GM20431 (cell line): ENCODE data around the gene C11orf21.

ENCODE experiments used
- in situ Hi-C: fragments of 300-500 bp; cut with MseI, MboI; formaldehyde crosslinking; loops from one replicate; pipeline ENCODE4 v1.15.0; 2020; ENCODE audit warnings: low sequenced_read_pairs; ENCODE audit not compliant: unreplicated experiment

The C11orf21 gene

DNA sequence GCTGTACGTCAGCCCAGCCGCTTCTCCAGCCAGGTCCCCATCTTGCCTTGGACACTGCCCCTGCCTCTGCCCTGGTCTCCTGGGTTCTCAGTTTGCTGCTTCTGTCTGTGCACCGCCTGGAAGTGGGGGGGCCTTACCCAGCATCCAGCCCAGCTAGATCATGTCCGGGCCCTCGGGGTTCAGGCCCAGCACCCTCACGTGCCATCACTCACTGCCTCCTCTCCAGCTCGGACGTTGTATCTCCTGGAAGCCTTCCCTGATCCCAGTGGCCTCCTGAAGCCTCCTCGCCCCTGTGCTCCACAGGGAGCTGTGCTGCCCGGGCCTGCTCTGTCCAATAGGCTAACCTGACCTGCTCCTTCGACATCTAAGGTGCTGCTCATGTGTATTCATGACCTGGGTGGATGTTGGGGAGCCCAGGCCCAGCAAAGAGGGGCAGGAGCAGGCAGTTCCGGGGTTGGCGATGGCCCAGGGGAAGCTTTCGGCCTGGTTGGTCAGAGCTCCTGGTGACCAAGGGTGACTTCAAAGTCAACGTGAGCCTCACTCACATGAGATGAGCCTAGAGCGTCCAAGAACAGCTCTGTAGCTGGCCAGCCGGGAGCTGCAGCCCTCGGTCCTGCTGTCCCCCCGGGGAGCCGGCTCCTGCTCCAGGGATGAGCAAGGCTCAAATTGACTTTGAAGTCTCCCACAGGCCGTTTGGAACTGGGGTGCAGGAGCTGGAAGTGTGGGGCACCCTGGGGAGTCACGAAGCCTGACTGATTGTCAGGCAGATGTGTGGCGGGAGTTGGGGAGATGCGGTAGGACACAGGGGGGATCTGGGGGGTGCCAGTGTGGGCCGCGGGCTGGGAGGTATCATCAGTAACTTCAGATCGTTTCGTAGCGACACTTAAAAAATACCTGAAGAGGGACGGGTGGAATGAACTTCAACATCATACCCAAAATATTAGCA is 26.1 kb downstream of the C11orf21 start:
- in situ Hi-C loops = no loop called here

DNA sequence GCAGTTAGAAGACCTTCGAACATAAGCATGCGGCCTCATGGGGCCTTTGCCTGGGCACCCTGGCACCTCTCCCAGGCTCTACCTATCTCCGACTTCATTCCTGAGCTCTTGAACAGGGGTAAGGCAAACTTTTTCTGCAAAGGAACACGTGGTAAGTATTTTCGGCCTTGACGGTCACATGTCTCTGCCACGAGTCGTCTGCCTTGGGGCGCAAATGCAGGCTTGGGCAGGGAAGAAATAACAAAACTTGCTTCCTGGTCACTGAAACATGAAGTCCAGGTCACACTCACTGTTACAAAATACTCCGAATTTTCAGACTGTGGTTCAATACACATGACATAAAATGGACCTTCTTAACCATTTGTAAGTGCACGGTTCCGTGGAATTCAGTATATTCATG is 27.9 kb downstream of the C11orf21 start:
- in situ Hi-C loops = no loop called here

DNA sequence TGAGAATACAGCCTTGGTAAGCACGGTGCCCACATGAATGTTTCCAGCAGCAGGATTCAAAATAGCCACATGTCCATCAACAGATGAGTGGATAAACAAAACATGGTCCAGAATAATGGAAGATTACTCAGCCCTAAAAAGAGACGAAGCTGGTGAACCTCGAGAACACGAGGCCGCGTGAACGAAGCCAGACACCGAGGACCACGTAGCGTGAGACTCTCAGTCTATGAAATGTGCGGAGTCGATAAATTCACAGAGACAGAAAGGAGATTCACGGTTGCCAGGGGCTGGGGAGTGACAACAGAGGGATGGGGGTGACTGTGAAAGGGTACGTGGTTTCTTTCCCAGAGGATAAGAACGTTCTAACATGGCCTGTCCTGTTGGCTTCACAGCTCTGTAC is 28.4 kb downstream of the C11orf21 start:
- in situ Hi-C loops = no loop called here

DNA sequence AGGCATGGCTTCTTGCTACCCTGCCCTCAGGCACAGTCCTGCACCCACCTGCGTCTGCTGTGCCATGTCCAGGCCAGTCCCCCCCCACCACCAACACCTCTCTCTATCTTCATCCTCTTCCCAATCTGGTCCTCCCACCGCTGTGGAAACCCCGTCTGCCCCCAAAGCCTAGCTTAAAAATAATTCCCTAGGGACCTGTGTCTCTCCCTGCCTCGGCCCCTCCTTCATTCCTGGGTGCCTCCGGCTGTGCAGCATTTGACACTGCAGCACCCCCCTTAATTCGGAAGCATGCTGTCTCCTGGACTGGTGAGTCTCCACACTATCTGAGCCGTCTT is 28.8 kb downstream of the C11orf21 start:
- in situ Hi-C loops = no loop called here

DNA sequence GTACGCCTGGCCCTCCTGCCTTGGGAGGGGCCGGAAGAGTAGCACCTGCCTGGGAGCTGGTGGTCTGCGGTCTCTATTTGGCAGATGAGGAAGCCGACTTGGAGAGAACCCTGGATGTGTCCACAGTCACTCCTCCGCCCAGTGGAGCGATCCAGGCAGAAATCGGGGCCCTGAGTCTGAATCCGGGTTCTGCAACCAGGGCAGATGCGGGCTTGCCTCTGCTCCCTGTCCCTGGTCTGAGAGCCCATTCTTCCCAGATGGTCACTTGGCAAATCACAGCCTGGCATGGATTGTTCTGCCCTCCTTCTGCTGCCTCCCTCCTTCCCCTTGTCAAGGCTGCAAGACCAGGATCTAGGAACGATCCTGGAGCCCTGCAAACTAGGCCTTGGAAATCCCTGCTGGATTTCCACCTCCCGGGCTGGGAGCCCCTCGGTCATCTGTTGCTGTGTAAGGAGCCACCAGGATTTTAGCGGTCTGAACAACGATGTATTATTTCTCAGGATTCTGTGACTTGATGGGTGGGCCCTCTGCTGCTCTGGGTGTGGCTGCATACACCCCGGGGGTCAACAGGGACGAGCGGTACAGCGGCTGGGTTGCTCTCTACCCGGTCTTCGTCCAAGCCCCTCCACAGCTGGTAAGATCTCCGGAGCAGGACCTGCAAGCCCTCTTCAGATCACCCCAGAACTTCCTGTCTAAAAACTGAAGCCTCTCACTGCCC is 29.3 kb downstream of the C11orf21 start:
- in situ Hi-C loops = no loop called here

DNA sequence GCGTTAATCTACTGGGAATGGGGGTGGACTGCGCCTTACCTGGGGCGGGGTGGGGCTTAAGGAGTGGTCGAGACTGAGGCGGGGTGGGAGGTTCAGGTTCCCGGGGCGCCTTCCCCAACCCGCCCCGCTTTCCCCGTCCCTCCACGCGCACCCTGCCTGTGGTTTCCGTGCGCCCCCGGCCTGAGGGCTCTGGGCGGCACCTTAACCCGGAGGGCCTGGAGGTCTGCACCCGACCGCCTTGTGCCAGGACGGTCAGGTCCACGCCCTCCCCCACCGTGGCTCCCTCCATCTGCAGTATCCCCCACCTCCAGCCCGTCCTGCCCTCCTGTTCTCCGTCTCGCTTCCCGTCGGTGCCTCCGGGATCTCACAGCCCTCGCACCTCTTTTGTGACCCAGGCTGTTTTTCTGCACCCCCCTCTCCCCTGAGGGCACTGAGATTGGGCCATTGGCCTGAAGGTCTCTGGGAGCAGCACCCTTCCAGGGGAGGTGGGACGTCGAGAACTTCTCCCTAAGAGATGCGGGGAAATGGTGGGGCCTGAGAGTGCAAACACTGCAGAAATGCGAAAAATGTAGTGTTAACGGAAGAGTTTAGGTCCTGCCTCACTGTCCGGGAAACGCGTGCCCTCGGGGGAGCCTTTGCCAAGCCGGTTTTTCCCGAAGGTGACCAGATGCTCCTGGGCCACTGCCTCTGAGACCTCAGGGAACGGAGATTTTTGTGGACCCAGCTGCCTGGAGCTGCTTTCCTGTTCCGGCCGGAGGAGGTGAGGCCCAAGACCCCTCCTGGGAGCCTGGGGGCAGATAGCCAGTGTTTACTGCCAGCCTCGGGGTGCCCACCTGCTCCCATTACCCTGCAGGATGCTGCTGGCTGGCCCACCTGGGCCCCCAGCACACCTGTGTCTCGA is 30.1 kb downstream of the C11orf21 start:
- in situ Hi-C loops = no loop called here

DNA sequence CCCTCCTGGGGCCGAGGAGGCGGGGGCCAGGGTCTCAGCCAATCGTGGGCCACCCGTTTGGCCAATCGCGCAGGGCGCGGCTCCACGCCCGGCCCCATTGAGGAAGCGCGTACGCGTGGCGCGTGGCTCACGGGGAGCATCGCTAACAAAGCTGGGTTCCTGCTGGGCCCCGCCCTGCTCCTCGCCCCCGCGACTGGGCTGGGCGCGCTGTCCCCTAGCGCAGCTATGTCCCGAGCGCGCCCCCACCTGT is 30.7 kb downstream of the C11orf21 start:
- in situ Hi-C loops = no loop called here

DNA sequence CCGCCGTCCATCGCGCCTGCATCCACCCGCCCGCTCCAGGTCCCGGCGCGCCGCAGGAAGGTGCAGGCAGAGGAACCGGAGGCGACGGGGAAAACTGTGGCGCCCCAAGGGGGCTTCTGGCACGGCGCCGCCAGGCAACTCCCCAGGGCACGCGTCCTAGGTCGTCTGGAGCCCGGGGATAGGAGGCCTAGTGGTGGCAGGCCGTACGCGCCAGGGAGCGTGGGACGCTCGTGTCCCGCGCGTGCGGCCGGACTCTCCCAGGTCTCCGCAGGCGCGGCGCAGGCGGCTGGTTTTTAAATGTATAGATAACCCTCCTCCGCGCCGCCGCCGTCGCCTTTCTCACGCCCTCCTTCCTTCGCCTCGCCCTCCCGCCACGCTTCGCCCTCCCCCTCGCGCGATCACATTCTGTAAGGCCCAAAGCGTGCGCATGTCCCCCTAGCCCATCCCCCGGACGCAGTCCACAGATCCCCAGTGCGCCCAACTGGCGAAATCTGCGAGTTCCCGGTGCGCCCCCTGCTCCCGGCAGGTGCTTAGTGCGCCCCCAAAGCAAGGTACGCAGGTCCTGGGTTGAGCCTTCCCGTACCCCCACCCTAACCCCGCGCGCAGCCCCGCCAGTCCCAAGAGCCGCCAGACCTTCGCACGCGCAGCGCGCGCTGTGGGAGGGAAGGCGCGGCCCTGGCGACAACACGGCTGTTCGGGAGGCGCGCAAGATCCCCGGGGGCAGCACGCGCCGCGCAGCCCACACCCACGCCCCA is 31.2 kb downstream of the C11orf21 start, which contains the start of gene ASCL2:
Gene ASCL2, minus strand, starts transcription at position 267 of the 755 bp plus-strand sequence. Its CDS starts 256 bp downstream, at position 11.
- in situ Hi-C loops = no loop called here

DNA sequence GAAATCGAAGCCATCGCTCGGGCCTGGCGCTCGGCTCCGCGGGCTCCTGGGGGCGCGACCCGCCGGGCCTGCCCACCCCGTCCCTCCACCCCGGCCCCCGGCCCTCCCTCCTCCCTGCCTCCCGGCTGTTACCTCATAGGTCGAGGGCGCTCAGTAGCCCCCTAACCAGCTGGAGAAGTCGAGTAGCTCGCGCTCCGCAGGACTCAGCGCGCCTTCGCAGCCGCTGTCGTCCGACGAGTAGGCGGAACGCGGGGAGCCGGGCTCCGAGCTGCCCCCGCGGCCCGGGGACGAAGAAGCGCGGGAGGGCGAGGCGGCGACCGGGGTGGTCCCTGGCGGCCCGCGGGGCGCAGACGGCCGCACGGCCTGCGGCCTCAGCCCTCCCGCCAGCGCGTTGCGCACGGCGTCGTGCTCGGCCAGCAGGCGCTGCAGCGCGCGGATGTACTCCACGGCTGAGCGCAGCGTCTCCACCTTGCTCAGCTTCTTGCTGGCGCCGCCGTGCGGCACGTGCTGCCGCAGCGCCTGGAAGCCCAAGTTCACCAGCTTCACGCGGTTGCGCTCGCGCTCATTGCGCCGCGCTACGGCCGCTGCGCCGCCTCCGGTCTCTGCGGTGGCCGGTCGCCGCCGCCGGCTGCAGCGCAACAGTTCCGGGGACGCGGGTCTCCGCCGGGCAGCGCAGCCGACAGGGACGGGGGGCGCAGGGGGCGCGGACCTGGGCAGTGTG is 32.0 kb downstream of the C11orf21 start:
- in situ Hi-C loops = no loop called here

DNA sequence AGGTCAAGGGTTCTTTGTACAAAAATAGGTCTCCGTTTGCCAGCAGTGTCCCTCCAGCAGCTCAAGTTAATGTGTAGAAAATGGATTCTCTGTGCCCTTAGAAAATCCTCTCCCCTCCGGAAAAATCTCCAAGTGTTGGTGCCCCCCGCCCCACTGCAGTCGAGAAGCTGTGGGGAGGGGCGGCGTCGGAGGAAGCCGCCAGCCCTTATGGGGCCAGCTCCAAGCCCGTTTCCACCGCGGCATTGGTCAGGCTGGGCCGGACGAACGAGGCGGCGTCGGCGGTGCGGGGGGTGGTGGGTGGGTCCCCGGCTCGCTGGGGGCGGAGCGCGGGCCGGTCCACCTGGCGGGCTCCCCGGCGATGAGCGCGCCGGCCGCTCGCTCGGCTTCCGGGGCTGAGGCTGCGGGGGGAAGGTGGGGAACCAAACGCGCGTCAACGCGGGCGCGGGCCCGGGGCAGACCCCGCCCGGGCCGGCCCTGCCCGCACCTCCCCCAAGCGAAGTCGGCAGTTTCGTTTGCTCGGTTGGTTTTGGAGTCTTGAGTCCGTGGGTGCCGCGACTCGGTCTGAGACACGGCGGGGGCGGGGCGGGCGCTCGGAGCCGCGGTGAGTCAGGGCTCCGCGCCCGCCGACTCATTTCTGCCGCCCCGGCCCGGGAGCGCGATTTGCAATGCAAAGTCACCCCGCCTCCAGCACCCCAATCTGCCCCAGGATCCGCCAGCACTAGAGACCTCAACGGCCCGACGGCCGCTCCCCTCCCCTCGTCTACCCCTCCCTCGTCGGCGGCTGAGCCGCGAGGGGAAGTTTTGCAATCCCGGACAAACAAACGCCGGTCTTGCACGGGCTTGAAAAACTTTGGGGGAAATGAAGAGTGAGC is 32.8 kb downstream of the C11orf21 start:
- in situ Hi-C loops = no loop called here

DNA sequence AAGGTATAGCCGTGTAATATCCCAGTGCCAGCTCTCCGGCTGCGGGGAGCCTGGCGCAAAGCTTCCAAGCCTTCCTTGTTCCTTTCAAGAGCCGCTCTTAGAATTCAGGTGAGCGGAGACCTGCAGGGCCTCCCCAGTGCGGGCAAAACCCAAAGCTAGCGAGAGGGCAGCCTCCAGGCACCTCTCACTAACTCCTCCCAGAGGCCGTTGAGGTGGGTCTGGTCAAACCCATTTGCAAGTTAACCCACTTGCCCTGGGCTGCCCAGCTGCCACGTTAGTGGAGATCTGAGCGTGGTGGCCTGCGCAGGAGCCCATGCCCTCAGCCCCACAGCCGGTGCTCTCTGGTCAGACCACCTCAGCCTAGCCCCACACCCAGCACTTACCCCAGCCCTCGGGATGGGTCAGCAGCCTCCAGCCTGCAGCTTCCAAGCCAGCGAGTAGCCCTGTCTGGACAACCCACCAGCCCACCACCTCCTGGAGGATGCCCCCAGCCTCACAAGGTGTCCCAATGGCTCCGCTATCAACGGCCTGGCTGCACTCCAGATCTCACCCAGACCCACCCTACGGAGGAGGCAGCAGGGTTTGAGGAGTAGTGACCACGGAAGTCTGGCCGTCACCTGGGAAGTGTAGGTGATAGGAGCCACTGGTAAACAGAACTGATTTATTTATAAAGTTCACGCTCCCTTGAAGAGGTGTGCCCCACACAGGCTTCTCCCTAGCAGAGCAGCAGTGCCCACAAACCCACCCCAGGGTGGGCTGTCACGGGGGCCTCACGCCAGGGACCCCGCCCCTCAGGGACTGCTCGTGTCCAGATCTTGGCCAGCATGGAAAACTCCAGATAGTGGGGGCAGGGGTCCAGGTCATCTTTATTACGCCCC is 33.6 kb downstream of the C11orf21 start:
- in situ Hi-C loops = no loop called here

DNA sequence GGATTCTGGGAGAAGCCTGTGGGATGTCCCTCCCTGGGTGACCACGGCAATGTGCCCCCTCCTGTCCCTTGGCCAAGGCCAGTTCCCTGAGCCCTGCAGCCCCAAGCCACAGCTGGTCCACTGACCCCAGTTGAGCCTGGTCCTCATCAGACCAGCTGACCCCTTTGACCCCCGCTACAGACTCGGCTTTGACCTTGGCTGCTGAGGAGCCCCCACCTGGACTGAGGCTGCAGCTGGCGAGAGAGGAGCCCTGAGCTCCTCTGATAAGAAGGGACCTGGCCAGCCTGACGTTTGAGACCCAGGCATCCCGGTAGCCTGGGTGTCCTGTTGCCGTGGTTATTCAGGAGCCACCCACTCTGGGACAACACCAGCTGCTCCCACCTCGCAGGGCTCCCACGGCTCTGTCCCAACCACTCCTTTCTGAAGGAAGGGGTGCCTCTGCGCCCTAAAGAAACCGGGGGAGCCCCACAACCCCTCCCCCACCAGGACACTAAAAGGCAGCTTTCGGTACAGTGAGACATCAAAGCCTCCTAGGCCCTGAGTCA is 34.3 kb downstream of the C11orf21 start:
- in situ Hi-C loops = no loop called here

DNA sequence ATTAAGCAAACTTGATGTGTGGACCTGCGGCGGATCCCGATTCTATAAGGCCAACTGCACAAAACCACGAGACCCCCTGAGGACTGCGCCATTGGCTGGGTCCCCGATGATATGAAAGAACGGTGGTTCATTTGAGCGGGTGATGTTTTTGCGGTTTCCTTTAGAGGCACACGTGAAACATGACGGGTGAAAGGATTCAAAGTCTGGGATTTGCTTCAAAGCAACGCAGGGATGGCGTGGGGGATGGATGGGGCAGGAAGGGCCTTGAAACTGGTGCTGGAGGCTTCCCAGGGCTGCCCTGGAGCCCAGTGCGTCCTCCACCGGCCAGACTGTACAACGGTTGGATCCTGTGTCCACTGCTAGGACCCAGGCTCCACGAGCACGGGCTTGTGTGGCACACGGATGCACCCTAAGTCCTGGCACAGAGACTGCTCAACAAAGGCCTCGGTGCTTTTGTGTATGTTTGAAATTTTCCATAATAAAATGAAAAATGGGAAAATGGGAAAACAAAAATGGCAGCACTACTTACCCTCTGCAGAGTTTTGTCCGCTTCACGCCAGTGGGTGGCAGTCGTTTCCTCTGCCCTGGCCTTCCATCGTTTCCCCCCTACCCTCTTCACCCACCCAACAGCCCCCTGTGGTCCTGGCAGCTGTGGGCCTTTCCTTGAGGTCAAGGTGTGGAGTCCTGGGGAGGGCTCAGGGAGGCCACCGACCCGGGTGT is 35.0 kb downstream of the C11orf21 start:
- in situ Hi-C loops = no loop called here

DNA sequence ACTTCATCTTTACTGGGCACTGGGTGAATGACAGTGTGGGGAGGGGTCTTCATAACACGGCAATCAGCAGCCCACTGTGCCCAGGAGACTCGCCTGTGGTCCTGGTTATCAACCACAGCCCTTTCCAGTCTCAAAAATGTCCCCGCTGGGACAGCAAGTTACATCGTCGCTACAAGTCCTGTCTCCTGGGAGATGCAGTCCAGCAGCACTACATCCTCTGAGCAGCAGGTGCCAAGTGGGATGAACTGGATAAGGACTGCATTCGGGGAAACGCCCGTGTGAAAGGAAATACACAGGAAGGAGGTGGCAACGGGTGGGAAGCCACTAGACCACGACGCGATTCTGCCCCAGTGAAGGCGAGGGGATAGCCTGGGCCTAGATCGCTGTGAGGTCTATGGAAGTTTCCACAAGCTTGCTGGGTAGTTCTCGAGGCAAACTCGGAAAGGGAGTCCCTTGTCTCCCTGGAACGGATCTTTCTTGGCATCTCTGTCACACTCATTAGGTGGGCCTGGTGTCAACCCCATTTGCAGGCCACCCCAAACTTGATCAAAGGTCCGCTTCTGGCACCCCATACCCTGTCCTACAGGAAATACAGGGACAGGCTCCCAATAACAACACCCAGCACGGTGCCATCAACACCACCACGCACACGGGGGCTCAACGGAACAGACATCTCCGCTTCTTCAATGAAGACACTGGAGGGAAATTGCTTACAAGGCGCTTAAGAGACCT is 35.7 kb downstream of the C11orf21 start:
- in situ Hi-C loops = no loop called here

DNA sequence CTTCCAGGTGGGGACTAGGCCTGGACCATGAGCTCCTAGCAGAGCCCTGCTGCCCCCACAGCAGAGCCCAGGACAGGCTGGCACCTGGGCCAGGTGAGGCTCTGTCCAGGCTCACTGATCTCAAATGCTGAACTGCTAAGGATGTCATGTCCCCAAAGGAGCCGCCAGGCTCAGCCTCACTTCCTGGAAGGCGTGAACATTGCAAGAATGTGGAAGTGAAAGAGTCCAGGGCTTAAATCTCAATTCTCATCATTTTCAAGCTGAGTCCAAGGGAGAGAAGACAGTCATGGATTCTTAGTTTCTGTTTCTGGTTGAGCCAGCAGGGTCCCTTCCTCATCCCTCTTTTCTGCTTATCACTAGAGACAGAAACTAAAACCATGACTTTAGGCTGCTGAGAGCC is 36.3 kb downstream of the C11orf21 start:
- in situ Hi-C loops = no loop called here
